GM18868 (cell line): ENCODE measurements around the gene SIGLEC7.
"Not testable (repeated sequence)": the region's sequence is repeated elsewhere in the genome, so short reads cannot be mapped to it uniquely, and the experiment has no call there.

Source experiments
- ATAC-seq: cut with Tn5 transposase; IDR thresholded peaks from one replicate; pipeline ENCODE4 v1.9.1; 2021; ENCODE audit warnings: mild to moderate bottlenecking, moderate library complexity; ENCODE audit not compliant: unreplicated experiment

The SIGLEC7 gene

GRCh38 chr19:51164215-51164614 is 22.1 kb downstream of the SIGLEC7 start:
- ATAC-seq, result no peak

- ATAC-seq, result no peak
Measured at GRCh38 chr19:51166846-51167490, 24.9 kb downstream of the SIGLEC7 start.

- ATAC-seq, result no peak
Measured at GRCh38 chr19:51168564-51169282, 26.6 kb downstream of the SIGLEC7 start.

- ATAC-seq, result not testable (repeated sequence)
Measured at GRCh38 chr19:51169283-51169918, 27.3 kb downstream of the SIGLEC7 start.

DNA sequence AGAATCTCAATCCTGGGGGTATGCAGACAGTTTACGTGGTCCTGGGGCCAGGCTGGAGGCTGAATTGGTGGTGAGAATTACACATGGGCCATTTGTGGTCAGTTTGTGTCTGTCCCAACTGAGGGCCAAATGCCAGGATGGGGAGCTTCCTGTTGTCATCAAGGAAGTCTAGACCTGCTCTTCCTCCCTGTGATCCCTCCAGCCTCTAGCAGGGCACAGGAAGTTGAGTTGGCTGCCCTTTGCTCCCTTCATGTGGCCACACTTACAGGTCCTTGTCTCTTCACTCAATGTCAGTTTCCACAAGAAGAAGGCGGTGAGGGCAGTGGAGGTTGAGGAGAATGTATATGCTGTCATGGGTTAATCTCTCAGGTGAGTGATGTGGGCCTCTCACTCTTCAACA is 30.1 kb downstream of the SIGLEC7 start:
- no peak for ATAC-seq

GRCh38 chr19:51173681-51174080 is 31.6 kb downstream of the SIGLEC7 start:
- ATAC-seq, result no peak

GRCh38 chr19:51179256-51179655 is 37.2 kb downstream of the SIGLEC7 start:
- ATAC-seq, result no peak

GRCh38 chr19:51181377-51181912 is 39.3 kb downstream of the SIGLEC7 start:
- no peak for ATAC-seq

GRCh38 chr19:51181913-51182419 is 39.9 kb downstream of the SIGLEC7 start:
- no peak for ATAC-seq

DNA sequence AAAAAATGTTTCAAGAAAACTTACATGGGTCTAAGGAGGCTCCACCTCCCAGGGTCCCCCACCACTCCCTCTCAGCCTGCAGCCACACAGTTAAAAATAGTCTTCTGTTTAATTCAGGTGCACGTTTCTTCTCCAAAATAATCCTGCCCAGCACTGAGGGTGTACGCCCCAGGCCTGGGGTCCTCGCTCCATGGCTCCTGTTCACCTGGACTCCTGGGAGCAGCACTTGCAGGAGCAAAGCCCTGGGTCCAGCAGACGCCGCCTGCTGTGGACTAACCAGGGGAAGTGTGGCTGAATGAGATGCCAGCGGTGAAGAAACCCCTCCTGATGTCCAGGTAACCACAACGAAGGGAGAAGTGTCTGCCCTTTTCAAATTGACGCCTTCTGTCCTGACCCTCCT is 41.5 kb downstream of the SIGLEC7 start:
- no peak for ATAC-seq

GRCh38 chr19:51185069-51185867 is 43.2 kb downstream of the SIGLEC7 start:
- ATAC-seq, result no peak

DNA sequence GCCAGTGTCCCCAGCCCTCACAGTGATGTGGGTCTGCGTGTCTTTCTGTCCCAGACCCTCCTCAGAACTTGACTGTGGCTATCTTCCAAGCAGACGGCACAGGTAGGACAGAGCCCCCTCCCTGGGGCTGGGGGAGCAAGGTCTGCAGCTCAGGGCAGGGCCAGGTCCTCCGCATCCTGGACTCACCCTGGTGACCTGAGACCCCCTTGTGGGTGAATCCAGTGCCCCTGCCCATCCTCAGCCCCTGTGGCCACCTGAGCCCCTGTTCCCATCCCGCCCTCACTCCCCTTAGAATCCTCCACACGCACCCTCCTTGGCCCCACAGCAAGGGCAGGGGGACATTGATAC is 43.7 kb downstream of the SIGLEC7 start:
- no peak for ATAC-seq

- no peak for ATAC-seq
Measured at GRCh38 chr19:51186323-51186722, 44.2 kb downstream of the SIGLEC7 start.

DNA sequence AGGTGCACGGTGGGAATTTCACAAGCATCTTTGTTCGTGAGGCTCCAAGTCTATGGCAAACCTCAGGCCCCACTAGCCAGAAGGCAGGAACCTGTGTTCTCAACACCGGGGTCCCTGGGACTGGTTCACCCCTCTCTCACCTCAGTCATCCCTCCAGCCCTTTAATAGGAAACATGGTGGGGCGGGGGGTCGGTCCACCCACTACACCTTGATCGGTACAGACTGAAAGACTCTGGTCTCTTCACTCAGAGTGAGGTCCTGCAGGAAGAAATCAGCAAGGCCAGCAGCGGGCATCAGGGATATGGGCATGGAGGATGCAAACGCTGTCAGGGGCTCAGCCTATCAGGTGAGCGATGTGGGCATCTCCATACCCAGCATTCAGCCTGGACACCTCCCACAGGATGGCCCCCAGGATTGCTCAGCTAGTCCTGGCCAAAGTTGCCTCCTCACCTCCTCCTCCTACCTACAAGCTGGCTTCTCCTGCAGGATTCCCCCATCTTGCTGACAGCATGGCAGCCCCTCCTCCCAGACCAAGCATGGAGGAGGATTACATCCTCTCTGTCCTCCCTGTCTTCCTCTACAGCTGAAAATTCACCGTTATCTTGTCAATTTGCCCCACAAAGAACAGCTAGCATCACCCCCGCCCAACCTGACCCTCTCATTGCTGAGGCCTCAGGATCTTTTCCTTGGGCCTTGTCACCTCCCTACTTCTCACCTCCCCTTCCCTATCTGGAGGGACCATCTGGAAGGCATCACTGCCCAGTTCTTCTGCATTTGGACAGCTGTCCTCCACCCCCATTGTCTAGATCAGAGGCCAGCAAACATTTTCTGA is 45.5 kb downstream of the SIGLEC7 start:
- ATAC-seq, result no peak

DNA sequence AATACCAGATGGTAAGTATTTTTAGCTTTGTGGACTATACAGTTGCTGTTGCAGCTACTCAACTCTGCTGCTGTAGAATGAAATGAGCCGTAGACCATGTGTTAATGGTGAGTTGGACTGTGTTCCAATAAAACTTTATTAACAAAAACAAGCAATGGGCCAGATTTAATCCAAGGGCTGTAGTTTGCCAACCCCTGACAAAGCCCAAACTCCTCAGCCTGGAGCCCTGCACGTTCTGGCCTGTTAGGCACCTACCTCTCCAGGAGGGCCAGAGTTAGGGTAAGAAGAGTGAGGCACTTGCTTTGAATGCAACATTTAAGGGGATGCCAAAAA is 46.1 kb downstream of the SIGLEC7 start:
- ATAC-seq, result no peak

DNA sequence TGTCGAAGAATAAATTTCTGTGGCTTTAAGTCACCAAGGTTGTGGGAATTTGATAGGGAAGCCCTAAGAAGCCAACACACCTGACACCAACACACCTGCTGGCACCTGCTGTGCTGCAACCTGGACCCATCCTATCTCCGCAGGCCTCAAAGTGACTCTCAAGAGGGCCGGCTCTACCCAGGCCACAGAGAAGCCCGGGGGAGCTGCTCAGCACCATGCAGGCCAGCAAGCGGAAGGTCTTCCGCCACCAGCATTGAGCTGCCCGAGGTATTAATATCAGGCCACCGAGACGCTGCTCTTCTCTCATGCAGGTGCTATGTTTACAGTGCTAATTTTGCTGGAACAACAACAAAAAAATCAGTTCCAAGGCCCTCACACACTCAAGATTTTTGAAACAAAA is 50.6 kb downstream of the SIGLEC7 start:
- ATAC-seq, result no peak

- no peak for ATAC-seq
Measured at GRCh38 chr19:51194527-51195315, 52.6 kb downstream of the SIGLEC7 start.

- ATAC-seq, result no peak
Measured at GRCh38 chr19:51195316-51195586, 53.1 kb downstream of the SIGLEC7 start.

DNA sequence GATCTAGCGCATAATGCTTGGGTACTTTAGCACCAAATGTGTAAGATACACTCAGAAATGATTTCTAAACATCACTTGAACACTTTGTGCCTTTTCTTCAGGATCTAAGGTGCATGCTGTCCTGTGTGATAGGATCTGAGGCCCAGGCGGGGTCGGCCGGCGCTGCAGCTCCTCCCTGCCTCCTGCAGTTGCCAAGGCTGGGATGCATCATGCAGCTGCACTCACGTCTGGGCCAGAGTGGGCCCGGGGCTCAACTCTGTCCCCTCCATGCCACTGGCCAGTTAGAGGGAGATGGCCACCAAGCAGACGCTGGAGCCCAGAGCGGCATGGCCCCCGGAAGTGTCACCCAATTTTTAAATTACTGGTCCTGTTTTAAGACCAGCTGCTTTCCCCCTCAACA is 53.5 kb downstream of the SIGLEC7 start:
- ATAC-seq, result no peak

DNA sequence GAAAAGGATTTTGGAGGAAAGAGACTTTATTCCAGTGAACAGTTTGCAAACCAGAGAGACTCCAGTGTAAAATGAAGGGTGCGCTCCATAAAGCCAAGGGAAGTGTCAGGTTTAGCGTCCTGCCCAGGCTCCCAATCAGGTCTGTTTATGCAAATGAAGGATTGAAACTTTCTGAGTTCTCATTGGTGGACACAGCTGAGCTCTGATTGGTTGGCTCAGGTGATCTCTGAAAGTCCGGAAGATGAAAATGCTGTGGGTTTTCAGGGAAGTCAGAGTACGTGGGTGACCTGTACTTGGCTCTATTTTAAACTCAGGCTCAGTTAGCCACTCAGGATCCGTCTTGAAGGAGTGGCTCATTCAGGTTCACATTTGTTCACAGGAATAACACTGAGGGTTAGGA is 54.1 kb downstream of the SIGLEC7 start:
- no peak for ATAC-seq
